ENCODE data around the gene FNDC3B. TPM values are rescaled to one million over a fixed set of nuclear protein-coding genes. Genes with fewer than 3 reads are reported as not detected.

Gene FNDC3B
- total and polyA plus RNA-seq, 2 of the 8 experiments (the other 6 are each of a cell fraction or from before 2014, with no cell fraction given), result 14.1 to 44.4 TPM

DNA sequence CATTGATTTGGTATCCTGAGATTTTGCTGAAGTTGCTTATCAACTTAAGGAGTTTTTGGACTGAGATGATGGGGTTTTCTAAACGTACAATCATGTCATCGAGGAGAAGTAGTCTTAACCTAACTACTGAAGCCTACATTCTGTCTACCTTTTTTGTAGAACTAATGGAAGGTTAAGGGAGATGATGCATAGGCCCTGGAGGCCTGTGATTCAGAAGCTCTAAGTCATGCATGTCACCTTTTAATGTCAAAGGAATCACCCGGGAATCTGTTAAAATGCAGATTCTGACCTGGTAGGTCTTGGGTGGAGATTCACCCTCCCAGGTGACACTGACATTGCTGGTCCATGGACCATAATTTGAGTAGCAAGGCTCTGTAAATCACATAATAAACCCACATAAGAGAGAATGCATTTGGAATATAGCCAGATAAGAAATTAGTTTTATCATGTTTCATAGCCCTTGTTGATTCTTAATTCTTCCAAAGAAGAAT lies 344.0 kb downstream of the FNDC3B start:
- POLR2A ChIA-PET (ENCODE audit: partially characterized antibody), result no interaction called here
- no peak overlapping the region for H3K4me2 ChIP-seq (ENCODE audit: insufficient read depth in 1 of 2, low read depth in 2 of 2, low read length in 2 of 2)
- no peak overlapping the region for H3K9ac ChIP-seq (replicated peaks in 1 of 4; ENCODE audit: extremely low read depth in 1 of 4, low read depth in 3 of 4, low read length in 3 of 4)
- H2AFZ ChIP-seq (ENCODE audit: low read length), result no peak overlapping the region
- H3K23me2 ChIP-seq (ENCODE audit: low read depth, low read length), result no peaks in the 10 kb centered on the region
- H3K23ac ChIP-seq (ENCODE audit: insufficient read length), result no peak overlapping the region
- H4K91ac ChIP-seq (replicated peaks; ENCODE audit: insufficient read length, low read length), result no peak overlapping the region
- no peak overlapping the region for H3K4me3 ChIP-seq (ENCODE audit: extremely low read depth in 1 of 4, insufficient read depth in 2 of 4, low read depth in 3 of 4, low read length in 4 of 4)
- no peak overlapping the region for H2BK20ac ChIP-seq (ENCODE audit: low read length)
- H3K56ac ChIP-seq (replicated peaks; ENCODE audit: insufficient read length, low read depth, low read length), result no peak overlapping the region
- H3K14ac ChIP-seq (ENCODE audit: insufficient read length), result no peak overlapping the region
- no peak overlapping the region for H3K27ac ChIP-seq (ENCODE audit: low read depth, low read length)
- FAIRE-seq, result no peak
- no peak overlapping the region for H2BK5ac ChIP-seq (ENCODE audit: low read depth, low read length)
- no peak overlapping the region for H2AK5ac ChIP-seq (ENCODE audit: low read depth, low read length)
- no peak overlapping the region for H3K4ac ChIP-seq (replicated peaks; ENCODE audit: insufficient read length, low read depth, low read length)
- 80% methylated on average over 3 of the region's 3 CpGs; no CpG with 5 or more reads in 1 of the 2 experiments for WGBS, 2 experiments (ENCODE audit: extremely low coverage in 1 of 2, insufficient coverage in 1 of 2, insufficient read length in 1 of 2, insufficient replicate concordance in 2 of 2, low coverage in 1 of 2, low lambda C conversion rate in 2 of 2, missing lambda C conversion rate in 1 of 2)
- H3K9me3 ChIP-seq (ENCODE audit: insufficient read depth in 2 of 2, low read depth in 1 of 2, low read length in 1 of 2), result peaks cover 11 to 12% of the 10 kb centered on the region in 2 experiments; a peak in 3 of 4 replicates
- no peaks in the 10 kb centered on the region for H3K27me3 ChIP-seq (replicated peaks in 1 of 4; ENCODE audit: control insufficient read depth in 3 of 4, extremely low read depth in 1 of 4, insufficient read depth in 3 of 4, low read length in 3 of 4)
- H3K36me3 ChIP-seq (ENCODE audit: control insufficient read depth in 2 of 4, insufficient read depth in 4 of 4, low read length in 3 of 4), result peaks cover 13 to 29% (median 24%) of the 10 kb centered on the region in 4 experiments
- H3K79me2 ChIP-seq (ENCODE audit: control insufficient read depth in 1 of 2, insufficient read depth in 2 of 2, low read length in 2 of 2), result no peaks in the 10 kb centered on the region
- H3K4me1 ChIP-seq (replicated peaks in 1 of 4; ENCODE audit: control insufficient read depth in 3 of 4, insufficient read depth in 4 of 4, low read length in 3 of 4), result no peaks in the 10 kb centered on the region
- DNase-seq (ENCODE audit: low read depth in 1 of 2, low spot score in 2 of 2), result no peak
- H2BK15ac ChIP-seq (ENCODE audit: low read length), result no peak overlapping the region
- CTCF ChIA-PET (ENCODE audit: partially characterized antibody), result no interaction called here
- no peaks in the 10 kb centered on the region for H3K79me1 ChIP-seq (ENCODE audit: low read depth, low read length)
- no peak overlapping the region for H3K18ac ChIP-seq (ENCODE audit: extremely low read depth, low read length)
- H4K8ac ChIP-seq (ENCODE audit: extremely low read depth, insufficient read depth, low read length), result no peak overlapping the region
- H2BK12ac ChIP-seq (ENCODE audit: low read depth, low read length), result no peak overlapping the region
- no peak overlapping the region for H4K5ac ChIP-seq (ENCODE audit: insufficient read length, low read depth, low read length)
- no peaks in the 10 kb centered on the region for H4K20me1 ChIP-seq (replicated peaks in 1 of 2; ENCODE audit: control insufficient read depth in 1 of 2, insufficient read depth in 2 of 2, low read length in 2 of 2)
- H2BK120ac ChIP-seq (replicated peaks; ENCODE audit: low read depth, low read length), result no peak overlapping the region
- TF ChIP-seq, protein P1, sequence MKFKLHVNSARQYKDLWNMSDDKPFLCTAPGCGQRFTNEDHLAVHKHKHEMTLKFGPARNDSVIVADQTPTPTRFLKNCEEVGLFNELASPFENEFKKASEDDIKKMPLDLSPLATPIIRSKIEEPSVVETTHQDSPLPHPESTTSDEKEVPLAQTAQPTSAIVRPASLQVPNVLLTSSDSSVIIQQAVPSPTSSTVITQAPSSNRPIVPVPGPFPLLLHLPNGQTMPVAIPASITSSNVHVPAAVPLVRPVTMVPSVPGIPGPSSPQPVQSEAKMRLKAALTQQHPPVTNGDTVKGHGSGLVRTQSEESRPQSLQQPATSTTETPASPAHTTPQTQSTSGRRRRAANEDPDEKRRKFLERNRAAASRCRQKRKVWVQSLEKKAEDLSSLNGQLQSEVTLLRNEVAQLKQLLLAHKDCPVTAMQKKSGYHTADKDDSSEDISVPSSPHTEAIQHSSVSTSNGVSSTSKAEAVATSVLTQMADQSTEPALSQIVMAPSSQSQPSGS (IDR thresholded peaks at IDR 0.05; ENCODE audit: low read length), result no peak
- TF ChIP-seq CHD1 (IDR thresholded peaks at IDR 0.05; ENCODE audit: low read depth, low read length) (no peak), EGR1 (IDR thresholded peaks at IDR 0.05; ENCODE audit: borderline replicate concordance, low read depth, low read length) (no peak), EZH2 (IDR thresholded peaks at IDR 0.05; ENCODE audit: low read depth, low read length, severe bottlenecking) (no peak), NANOG (IDR thresholded peaks at IDR 0.05; ENCODE audit: insufficient read depth, low read depth, low read length, poor library complexity, severe bottlenecking) (no peak), KDM5A (IDR thresholded peaks at IDR 0.05; ENCODE audit: low read length) (no peak), SIRT6 (IDR thresholded peaks at IDR 0.05; ENCODE audit: low read length) (no peak), RNF2 (IDR thresholded peaks at IDR 0.05; ENCODE audit: borderline replicate concordance, low read depth, low read length, missing control alignments, poor library complexity, severe bottlenecking) (no peak), HDAC2 (IDR thresholded peaks at IDR 0.05; ENCODE audit: borderline replicate concordance in 1 of 2, low read depth in 2 of 2, low read length in 2 of 2) (no peak), SP4 (IDR thresholded peaks at IDR 0.05; ENCODE audit: low read length) (no peak)
- TF ChIP-seq, protein P2, sequence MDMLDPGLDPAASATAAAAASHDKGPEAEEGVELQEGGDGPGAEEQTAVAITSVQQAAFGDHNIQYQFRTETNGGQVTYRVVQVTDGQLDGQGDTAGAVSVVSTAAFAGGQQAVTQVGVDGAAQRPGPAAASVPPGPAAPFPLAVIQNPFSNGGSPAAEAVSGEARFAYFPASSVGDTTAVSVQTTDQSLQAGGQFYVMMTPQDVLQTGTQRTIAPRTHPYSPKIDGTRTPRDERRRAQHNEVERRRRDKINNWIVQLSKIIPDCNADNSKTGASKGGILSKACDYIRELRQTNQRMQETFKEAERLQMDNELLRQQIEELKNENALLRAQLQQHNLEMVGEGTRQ (IDR thresholded peaks at IDR 0.05; ENCODE audit: low read length), result no peak
